IMR-90 (cell line): ENCODE data around the gene COX6B2. TPM values are rescaled to one million over a fixed set of nuclear protein-coding genes. Genes with fewer than 3 reads are reported as not detected.

ENCODE experiments used
- ATAC-seq: fragments of 200-7000 bp; cut with Tn5 transposase; 2 replicates; pipeline ENCODE4 v1.9.1; 2020; ENCODE audit warnings: low read depth, mild to moderate bottlenecking, moderate library complexity
- BruUV-seq: library from RNA; stranded (reverse); fragments of 400-500 nt; replicated peaks from 2 replicates; lab custom pipeline; 2021; lab: Mats Ljungman, UMichigan
- CTCF ChIA-PET: fragments of 300-600 bp; formaldehyde crosslinking; extraction: SDS; loops from one replicate; lab custom pipeline; 2021; ENCODE audit warnings: antibody characterized with exemption; lab: Yijun Ruan, JAX
- POLR2A ChIA-PET: fragments of 300-600 bp; sonication (Branson Sonifier 250); formaldehyde crosslinking; loops from one replicate; lab custom pipeline; 2022; ENCODE audit warnings: antibody characterized with exemption; ENCODE audit not compliant: unreplicated experiment; lab: Charles Lee
- DNase-seq: peaks from one replicate; pipeline ENCODE4 v3.0.0; 2013
- H2AFZ ChIP-seq: replicated peaks from 2 replicates; pipeline ENCODE3; 2013; ENCODE audit warnings: low read length, mild to moderate bottlenecking; ENCODE audit not compliant: poor library complexity
- H2AK5ac ChIP-seq: 2 replicates; pipeline ENCODE4 v1.6.1; 2013; ENCODE audit warnings: low read depth, low read length, inconsistent platforms
- H2AK9ac ChIP-seq: replicated peaks from 2 replicates; pipeline ENCODE3; 2013; ENCODE audit warnings: mild to moderate bottlenecking, low read depth, low read length, moderate library complexity; ENCODE audit not compliant: poor library complexity
- H2BK120ac ChIP-seq: 2 replicates; pipeline ENCODE4 v1.6.1; 2013; ENCODE audit warnings: low read depth, low read length, inconsistent platforms
- H2BK15ac ChIP-seq: 3 replicates; pipeline ENCODE4 v1.6.1; 2013; ENCODE audit warnings: low read depth, low read length, inconsistent platforms
- H2BK20ac ChIP-seq: 2 replicates; pipeline ENCODE4 v1.6.1; 2013; ENCODE audit warnings: low read depth, mild to moderate bottlenecking, inconsistent platforms, low read length, moderate library complexity
- H2BK5ac ChIP-seq: 2 replicates; pipeline ENCODE4 v1.6.1; 2013; ENCODE audit warnings: mild to moderate bottlenecking, low read depth, low read length, inconsistent platforms; ENCODE audit not compliant: poor library complexity, severe bottlenecking
- H3K14ac ChIP-seq: replicated peaks from 2 replicates; pipeline ENCODE4 v1.6.1; 2013; ENCODE audit warnings: low read depth, low read length, inconsistent platforms
- H3K18ac ChIP-seq: 2 replicates; pipeline ENCODE4 v1.6.1; 2013; ENCODE audit warnings: low read depth, low read length, control low read depth
- H3K23ac ChIP-seq: 2 replicates; pipeline ENCODE4 v1.6.1; 2013; ENCODE audit warnings: low read depth, low read length, inconsistent platforms
- H3K27ac ChIP-seq: 2 replicates; pipeline ENCODE4 v1.5.1; 2013; ENCODE audit warnings: mild to moderate bottlenecking, control low read depth, low read length; ENCODE audit not compliant: insufficient read depth
- H3K27me3 ChIP-seq: 2 replicates; pipeline ENCODE4 v1.6.1; 2013; ENCODE audit warnings: low read length; ENCODE audit not compliant: control insufficient read depth, insufficient read depth
- H3K36me3 ChIP-seq: 2 replicates; pipeline ENCODE4 v1.6.1; 2013; ENCODE audit warnings: low read length, mixed read lengths; ENCODE audit not compliant: control insufficient read depth, insufficient read depth
- H3K4ac ChIP-seq: 2 replicates; pipeline ENCODE4 v1.6.1; 2013; ENCODE audit warnings: low read depth, low read length, inconsistent platforms
- H3K4me1 ChIP-seq: 2 replicates; pipeline ENCODE4 v1.6.1; 2013; ENCODE audit warnings: low read length, mixed read lengths; ENCODE audit not compliant: control insufficient read depth, insufficient read depth
- H3K4me2 ChIP-seq: 2 replicates; pipeline ENCODE4 v1.6.1; 2013; ENCODE audit warnings: low read depth, mild to moderate bottlenecking, control low read depth, low read length, moderate library complexity
- H3K4me3 ChIP-seq: 2 replicates; pipeline ENCODE4 v1.5.1; 2013; ENCODE audit warnings: low read depth, mild to moderate bottlenecking, control low read depth, low read length, moderate library complexity; ENCODE audit not compliant: insufficient read depth
- H3K56ac ChIP-seq: 2 replicates; pipeline ENCODE4 v1.6.1; 2013; ENCODE audit warnings: low read length, inconsistent platforms; ENCODE audit not compliant: insufficient read depth; ENCODE audit errors: extremely low read depth
- H3K79me1 ChIP-seq, 2 experiments: 2 replicates each; pipeline ENCODE4 v1.6.1; 2013; ENCODE audit warnings: low read length in 2 of 2, inconsistent platforms in 1 of 2, low read depth in 1 of 2
- H3K9ac ChIP-seq: 2 replicates; pipeline ENCODE4 v1.6.1; 2013; ENCODE audit warnings: low read depth, low read length, control low read depth
- H3K9me1 ChIP-seq: 2 replicates; pipeline ENCODE4 v1.6.1; 2013; ENCODE audit warnings: low read length, inconsistent platforms; ENCODE audit not compliant: insufficient read depth
- H3K9me3 ChIP-seq: 2 replicates; pipeline ENCODE4 v1.6.1; 2013; ENCODE audit warnings: low read length; ENCODE audit not compliant: control insufficient read depth, insufficient read depth
- H4K20me1 ChIP-seq: 2 replicates; pipeline ENCODE4 v1.6.1; 2013; ENCODE audit warnings: low read length, inconsistent platforms; ENCODE audit not compliant: insufficient read depth
- H4K5ac ChIP-seq: 2 replicates; pipeline ENCODE4 v1.6.1; 2013; ENCODE audit warnings: mild to moderate bottlenecking, low read depth, low read length, control low read depth
- H4K8ac ChIP-seq, 2 experiments: 2 replicates each; pipeline ENCODE4 v1.6.1; 2013; ENCODE audit warnings: low read depth in 2 of 2, low read length in 2 of 2, control low read depth in 1 of 2, inconsistent platforms in 1 of 2
- H4K91ac ChIP-seq: 2 replicates; pipeline ENCODE4 v1.6.1; 2013; ENCODE audit warnings: low read depth, low read length, inconsistent platforms; ENCODE audit not compliant: insufficient read depth
- BHLHE40 ChIP-seq: fragments of 150-350 bp; IDR thresholded peaks from 2 replicates; pipeline ENCODE4 v1.6.1; 2016; ENCODE audit warnings: mild to moderate bottlenecking, low read depth, low read length
- CEBPB ChIP-seq: IDR thresholded peaks from 2 replicates; pipeline ENCODE4 v1.6.1; 2012; ENCODE audit warnings: low read depth, low read length, improper control_type of control experiment
- CHD1 ChIP-seq: IDR thresholded peaks from 2 replicates; pipeline ENCODE4 v1.6.1; 2012; ENCODE audit warnings: low read depth, low read length, improper control_type of control experiment
- CTCF ChIP-seq: conservative IDR thresholded peaks from 2 replicates; pipeline ENCODE4 v1.5.1; 2012; ENCODE audit warnings: mild to moderate bottlenecking, low read depth, low read length, improper control_type of control experiment
- FOS ChIP-seq: fragments of 150-350 bp; IDR thresholded peaks from 2 replicates; pipeline ENCODE4 v1.6.1; 2016; ENCODE audit warnings: low read depth, low read length
- MAFK ChIP-seq: IDR thresholded peaks from 2 replicates; pipeline ENCODE4 v1.6.1; 2012; ENCODE audit warnings: low read depth, low read length, improper control_type of control experiment
- MAZ ChIP-seq: IDR thresholded peaks from 2 replicates; pipeline ENCODE4 v1.6.1; 2012; ENCODE audit warnings: low read depth, mild to moderate bottlenecking, low read length, improper control_type of control experiment, moderate library complexity, borderline replicate concordance
- NFE2L2 ChIP-seq: fragments of 150-350 bp; IDR thresholded peaks from 2 replicates; pipeline ENCODE4 v1.6.1; 2016; ENCODE audit warnings: low read depth, mild to moderate bottlenecking, low read length
- POLR2A ChIP-seq: IDR thresholded peaks from 2 replicates; pipeline ENCODE4 v1.6.1; 2012; ENCODE audit warnings: mild to moderate bottlenecking, low read depth, low read length
- RAD21 ChIP-seq: IDR thresholded peaks from 2 replicates; pipeline ENCODE4 v1.6.1; 2012; ENCODE audit warnings: low read length, improper control_type of control experiment
- RCOR1 ChIP-seq: IDR thresholded peaks from 2 replicates; pipeline ENCODE4 v1.6.1; 2012; ENCODE audit warnings: mild to moderate bottlenecking, low read length, improper control_type of control experiment; ENCODE audit not compliant: insufficient replicate concordance
- RFX5 ChIP-seq: IDR thresholded peaks from 2 replicates; pipeline ENCODE4 v1.8.0; 2012; ENCODE audit warnings: low read depth, mild to moderate bottlenecking, low read length, moderate library complexity
- SMC3 ChIP-seq: fragments of 150-350 bp; IDR thresholded peaks from 2 replicates; pipeline ENCODE4 v1.6.1; 2016; ENCODE audit warnings: low read depth, mild to moderate bottlenecking, antibody characterized with exemption, low read length, moderate library complexity
- USF2 ChIP-seq: fragments of 150-350 bp; IDR thresholded peaks from 2 replicates; pipeline ENCODE4 v1.6.1; 2017; ENCODE audit warnings: mild to moderate bottlenecking, antibody characterized with exemption, low read length, low read depth
- WGBS, 2 experiments: methylation state at CpG; one replicate each; pipeline versions ENCODE4 v1.1.5 to v1.1.7; 2013; ENCODE audit warnings: missing lambda C conversion rate in 2 of 2; ENCODE audit not compliant: insufficient read length in 1 of 2; ENCODE audit errors: extremely low coverage in 2 of 2; 5-methylcytosine and 5-hydroxymethylcytosine counted together
- dilution Hi-C: fragments of 300-500 bp; cut with HindIII; formaldehyde crosslinking; loops from one replicate; pipeline ENCODE4 v1.14.3; 2018; ENCODE audit warnings: low sequenced_read_pairs; ENCODE audit not compliant: unreplicated experiment
- in situ Hi-C: fragments of 300-500 bp; cut with MboI; formaldehyde crosslinking; loops from 3 replicates; pipeline ENCODE4 v1.14.3; 2019; ENCODE audit warnings: low sequenced_read_pairs, inconsistent platforms, mixed read lengths
- intact Hi-C: fragments of 100-400 bp; cut with micrococcal nuclease; formaldehyde crosslinking; loops from 2 replicates; pipeline ENCODE4 v1.10.0; 2022
- polyA plus RNA-seq, 3 experiments: library from polyadenylated mRNA; depleted of rRNA; stranded (reverse); fragments of >200 nt; gene quantifications; 2 replicates each; pipeline ENCODE4 v1.2.3, GENCODE V29; 2012; ENCODE audit warnings: low replicate concordance in 1 of 3
- total RNA-seq: library from RNA; depleted of rRNA; stranded (reverse); fragments of >200 nt; gene quantifications from 2 replicates; pipeline ENCODE4 v1.2.3, GENCODE V29; 2012

COX6B2 gene
- total and polyA plus RNA-seq, 2 of the 4 experiments (the other 2 are of a cell fraction): 0.19 TPM; not detected in 1

GRCh38 chr19:55314396-55314795 is 40.1 kb downstream of the COX6B2 start:
- Histone ChIP-seq H3K9me1 (no peaks in the 10 kb centered on the region), H2BK15ac (no peak overlapping the region), H3K18ac (no peak overlapping the region), H3K27me3 (no peaks in the 10 kb centered on the region), H2BK120ac (no peak overlapping the region), H3K9ac (no peak overlapping the region), H3K56ac (no peak overlapping the region), H3K4me3 (no peak overlapping the region), H2AK5ac (no peak overlapping the region), H3K79me1 (no peaks in the 10 kb centered on the region), H3K14ac (no peak overlapping the region), H2AFZ (no peak overlapping the region), H2BK5ac (no peak overlapping the region), H4K91ac (no peak overlapping the region), H4K20me1 (no peaks in the 10 kb centered on the region), H3K36me3 (peaks cover 6% of the 10 kb centered on the region), H4K8ac (no peak overlapping the region), H3K4me1 (no peaks in the 10 kb centered on the region; the same call in 1 of the 2 replicates), H2AK9ac (no peak overlapping the region), H3K9me3 (peaks cover 1% of the 10 kb centered on the region; the same call in 1 of the 2 replicates), H4K5ac (no peak overlapping the region), H3K4ac (no peak overlapping the region), H3K23ac (no peak overlapping the region), H3K4me2 (no peak overlapping the region), H2BK20ac (no peak overlapping the region), H3K27ac (no peak overlapping the region)
- dilution Hi-C loops: no loop called here
- no peak for DNase-seq
- ChIA-PET CTCF (interaction anchor here (2.2 kb wide), 1 partner anchor 13 kb away, joined by 6 read pairs; no protein-coding TSS in a partner anchor), POLR2A (no interaction called here)
- intact Hi-C loops: no loop called here
- ATAC-seq: no peak
- no TSS peak for BruUV-seq
- TF ChIP-seq CEBPB (no peak), CTCF (no peak), USF2 (no peak), RAD21 (no peak), NFE2L2 (no peak), MAFK (no peak), RFX5 (no peak), CHD1 (no peak), POLR2A (no peak), RCOR1 (no peak), SMC3 (no peak), FOS (no peak), MAZ (no peak), BHLHE40 (no peak)
- in situ Hi-C loops: no loop called here
- WGBS, 2 experiments: 78% methylated on average over 6 of the region's 8 CpGs; no CpG with 5 or more reads in 1 of the 2 experiments
